GM19043 (cell line): ENCODE results near the gene EIF5A.

Source experiments
- ATAC-seq: cut with Tn5 transposase; IDR thresholded peaks from one replicate; pipeline ENCODE4 v1.9.1; 2021; ENCODE audit warnings: low read depth; ENCODE audit not compliant: unreplicated experiment

Gene EIF5A

DNA sequence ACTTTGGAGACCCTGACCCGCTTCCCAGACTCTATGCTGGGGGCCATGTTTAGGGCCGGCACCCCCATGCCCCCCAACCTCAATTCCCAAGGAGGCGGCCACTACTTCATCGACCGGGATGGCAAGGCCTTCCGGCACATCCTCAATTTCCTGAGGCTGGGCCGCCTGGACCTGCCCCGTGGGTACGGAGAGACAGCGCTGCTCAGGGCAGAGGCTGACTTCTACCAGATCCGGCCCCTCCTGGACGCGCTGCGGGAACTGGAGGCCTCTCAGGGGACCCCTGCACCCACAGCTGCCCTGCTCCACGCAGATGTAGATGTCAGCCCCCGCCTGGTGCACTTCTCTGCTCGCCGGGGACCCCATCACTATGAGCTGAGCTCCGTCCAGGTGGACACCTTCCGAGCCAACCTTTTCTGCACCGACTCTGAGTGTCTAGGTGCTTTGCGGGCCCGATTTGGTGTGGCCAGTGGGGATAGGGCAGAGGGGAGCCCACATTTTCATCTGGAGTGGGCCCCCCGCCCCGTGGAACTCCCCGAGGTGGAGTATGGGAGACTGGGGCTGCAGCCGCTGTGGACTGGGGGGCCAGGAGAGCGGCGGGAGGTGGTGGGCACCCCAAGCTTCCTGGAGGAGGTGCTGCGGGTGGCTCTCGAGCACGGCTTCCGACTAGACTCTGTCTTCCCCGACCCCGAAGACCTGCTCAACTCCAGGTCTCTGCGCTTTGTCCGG is 45.6 kb downstream of the EIF5A start:
- no peak for ATAC-seq

DNA sequence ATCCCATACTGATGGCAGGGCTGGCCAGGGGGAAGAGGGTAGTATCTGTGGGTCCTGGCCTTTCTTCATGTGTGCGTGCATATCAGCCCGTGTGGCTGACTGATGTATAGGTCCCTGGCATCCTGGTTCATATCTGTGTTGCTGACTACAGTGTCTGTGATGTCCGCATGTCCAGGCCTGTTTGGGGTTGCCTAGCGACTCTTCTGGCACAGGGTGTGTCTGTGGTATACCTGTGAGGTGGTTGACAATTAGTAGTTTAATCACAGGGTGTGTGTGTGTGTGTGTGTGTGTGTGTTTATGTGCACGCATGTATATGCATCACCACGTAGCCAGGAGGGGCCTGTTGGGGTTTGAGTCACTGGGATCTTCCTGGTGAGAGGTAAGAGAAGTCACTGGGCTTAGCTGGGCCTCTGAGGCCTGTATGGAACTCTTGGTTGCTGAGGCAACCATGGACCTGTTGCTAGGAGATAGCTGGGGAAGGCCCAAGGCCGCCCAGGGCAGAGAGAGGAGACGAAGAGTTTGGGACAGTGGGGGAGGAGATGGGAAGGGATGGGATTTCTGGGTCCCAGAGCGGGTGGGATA is 46.9 kb downstream of the EIF5A start:
- ATAC-seq, result no peak

DNA sequence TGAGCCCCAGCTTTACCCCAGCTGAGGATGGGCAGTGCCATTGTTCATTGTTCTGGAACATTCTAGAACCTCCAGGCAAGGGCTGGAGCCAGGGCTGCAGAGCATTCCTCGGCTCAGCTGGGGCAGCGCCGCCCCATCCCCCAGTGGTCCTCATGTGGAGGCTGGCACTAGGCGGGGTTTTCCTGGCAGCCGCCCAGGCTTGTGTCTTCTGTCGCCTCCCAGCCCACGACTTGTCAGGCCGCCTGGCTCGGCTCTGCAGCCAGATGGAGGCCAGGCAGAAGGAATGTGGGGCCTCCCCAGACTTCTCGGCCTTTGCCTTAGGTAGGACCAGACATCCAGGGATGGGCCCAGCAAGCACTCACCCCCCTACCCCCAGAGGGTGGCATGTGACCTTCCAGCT is 47.6 kb downstream of the EIF5A start, which contains the start of gene TMEM95:
Gene TMEM95, plus strand, starts transcription at position 104 of the 400 bp plus-strand sequence. Its CDS starts 49 bp downstream, at position 153.
- ATAC-seq, result no peak

DNA sequence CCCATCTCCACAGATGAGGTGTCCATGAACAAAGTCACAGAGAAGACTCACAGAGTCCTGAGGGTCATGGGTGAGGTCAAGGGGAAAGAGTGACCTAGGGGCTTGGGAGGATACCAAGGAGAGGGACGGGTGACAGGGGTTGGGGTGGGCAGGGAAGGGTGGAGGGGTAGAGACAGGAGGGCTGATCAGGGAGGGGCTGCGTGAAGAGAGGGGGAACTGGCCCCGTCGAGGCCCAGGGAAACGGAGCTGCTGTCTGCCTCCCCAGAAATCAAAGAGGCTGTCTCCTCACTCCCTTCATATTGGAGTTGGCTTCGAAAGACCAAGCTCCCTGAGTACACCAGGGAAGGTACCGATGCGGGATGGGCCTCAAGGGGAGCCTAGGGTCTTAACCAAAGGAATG is 48.1 kb downstream of the EIF5A start:
- no peak for ATAC-seq

DNA sequence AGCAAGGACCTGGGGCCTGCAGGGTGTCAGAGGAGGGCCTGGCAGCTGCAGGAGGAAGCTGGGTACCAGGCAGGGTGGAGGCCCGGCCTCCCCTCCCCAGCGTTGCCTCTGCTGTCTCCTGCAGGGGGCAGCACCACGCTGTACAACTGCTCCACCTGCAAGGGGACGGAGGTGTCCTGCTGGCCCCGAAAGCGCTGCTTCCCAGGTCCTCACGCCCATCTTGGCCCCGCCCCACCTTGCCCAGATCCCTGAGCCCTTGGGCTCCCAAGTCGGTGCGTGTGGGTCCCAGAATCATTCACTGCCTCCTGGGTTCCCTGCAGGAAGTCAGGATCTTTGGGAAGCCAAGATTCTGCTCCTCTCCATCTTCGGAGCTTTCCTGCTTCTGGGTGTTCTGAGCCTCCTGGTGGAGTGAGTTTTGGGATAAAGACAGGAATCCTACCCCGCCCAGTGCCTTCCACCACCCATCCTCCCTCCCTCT is 48.7 kb downstream of the EIF5A start:
- no peak for ATAC-seq

DNA sequence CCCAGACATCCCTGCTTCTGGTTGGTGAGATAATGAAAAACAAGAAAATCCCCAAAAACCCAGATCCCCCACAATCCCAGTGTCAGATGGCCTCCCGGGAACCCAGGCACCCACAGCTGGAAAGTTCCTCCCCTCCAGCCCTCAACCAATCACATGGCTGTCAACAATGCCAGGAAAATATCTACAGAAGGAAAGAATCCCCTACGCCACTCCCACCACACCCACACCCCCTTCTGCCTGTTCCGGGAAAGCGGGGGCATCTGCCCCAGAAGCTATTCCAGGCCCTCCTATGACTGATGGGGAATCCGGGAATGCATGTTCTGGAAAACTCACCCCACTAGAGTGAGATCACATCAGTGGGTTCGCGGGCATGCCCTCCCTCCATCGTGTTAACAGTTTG is 49.3 kb downstream of the EIF5A start:
- ATAC-seq, result no peak

DNA sequence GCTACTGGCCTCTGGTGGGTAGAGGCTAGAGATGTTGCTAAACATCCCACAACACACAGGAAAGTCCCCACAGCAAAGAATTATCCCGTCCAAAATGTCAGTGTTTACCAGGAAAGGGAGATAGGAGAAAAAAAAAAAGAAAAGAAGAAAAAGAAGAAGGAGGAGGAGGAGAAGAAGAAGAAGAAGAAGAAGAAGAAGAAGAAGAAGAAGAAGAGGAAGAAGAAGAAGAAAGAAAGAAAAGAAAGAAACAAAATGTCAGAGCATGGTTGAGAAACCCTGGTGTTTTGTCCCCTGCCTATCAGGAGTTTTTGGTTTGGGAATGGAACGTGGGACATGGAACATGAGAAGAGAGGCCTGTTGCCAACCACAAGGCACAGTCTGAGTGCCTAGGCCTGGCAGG is 50.0 kb downstream of the EIF5A start:
- ATAC-seq, result no peak

DNA sequence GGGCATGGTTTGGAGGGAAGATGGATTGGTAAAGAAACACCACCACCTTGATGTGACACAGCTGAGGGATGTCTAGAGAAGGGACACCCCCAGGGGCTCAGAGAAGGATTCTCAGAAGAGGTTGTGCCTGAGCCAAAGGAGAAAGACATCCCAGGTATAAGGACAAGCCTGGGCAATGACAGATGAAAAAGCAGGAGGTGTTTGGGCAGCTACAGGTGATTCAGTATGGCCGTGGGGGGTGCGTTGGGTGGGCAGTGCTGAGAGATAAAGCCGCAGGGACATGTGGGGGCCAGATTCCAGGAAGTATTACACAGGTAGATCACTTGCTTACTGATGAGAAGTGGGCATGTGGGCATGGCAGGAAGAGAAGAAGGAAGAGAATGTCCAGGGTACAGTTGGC is 54.5 kb downstream of the EIF5A start:
- no peak for ATAC-seq
